ENCODE measurements around the gene TMEM143.
A peak's percentile ranks its signal among the peaks of the same experiment; 100 is the strongest.

Gene TMEM143

GRCh38 chr19:48363810-48364597, at the start of gene TMEM143, which contains the start of gene SYNGR4:
Gene TMEM143, minus strand, starts transcription at chr19:48363940. Its CDS starts 20 bp downstream, at chr19:48363920.
Gene SYNGR4, plus strand, starts transcription at chr19:48364367. Its CDS starts 1,476 bp downstream, at chr19:48365843.
- Mint-ChIP-seq H3K27me3 (peaks cover 4% of the 10 kb centered on the region), H3K9me3 (no peaks in the 10 kb centered on the region), H3K27ac (peak within 1 kb of the TSS; percentile 94), H3K4me1 (ENCODE audit: low read depth) (peaks cover 17% of the 10 kb centered on the region), H3K36me3 (ENCODE audit: low read depth) (no peaks in the 10 kb centered on the region), H3K4me3 (peak within 1 kb of the TSS; percentile 88)

GRCh38 chr19:48405850-48406249, 42.1 kb upstream of the TMEM143 start:
- H3K4me3 Mint-ChIP-seq: no peak overlapping the region
- no peaks in the 10 kb centered on the region for H3K9me3 Mint-ChIP-seq
- no peak overlapping the region for H3K27ac Mint-ChIP-seq
- peaks cover 14% of the 10 kb centered on the region for H3K27me3 Mint-ChIP-seq
- H3K36me3 Mint-ChIP-seq (ENCODE audit: low read depth): no peaks in the 10 kb centered on the region
- peaks cover 5% of the 10 kb centered on the region for H3K4me1 Mint-ChIP-seq (ENCODE audit: low read depth)

- H3K9me3 Mint-ChIP-seq: no peaks in the 10 kb centered on the region
- H3K27me3 Mint-ChIP-seq: peaks cover 14% of the 10 kb centered on the region
- H3K27ac Mint-ChIP-seq: no peak overlapping the region
- H3K36me3 Mint-ChIP-seq (ENCODE audit: low read depth): no peaks in the 10 kb centered on the region
- no peak overlapping the region for H3K4me3 Mint-ChIP-seq
- H3K4me1 Mint-ChIP-seq (ENCODE audit: low read depth): peaks cover 5% of the 10 kb centered on the region
Measured at GRCh38 chr19:48405010-48405659, 41.4 kb upstream of the TMEM143 start.

GRCh38 chr19:48403606-48404005, 39.9 kb upstream of the TMEM143 start:
- Mint-ChIP-seq H3K36me3 (ENCODE audit: low read depth) (no peaks in the 10 kb centered on the region), H3K27me3 (peaks cover 14% of the 10 kb centered on the region), H3K9me3 (peaks cover 3% of the 10 kb centered on the region), H3K4me3 (no peak overlapping the region), H3K4me1 (ENCODE audit: low read depth) (peaks cover 15% of the 10 kb centered on the region), H3K27ac (peak overlapping the region; percentile 69)

GRCh38 chr19:48401287-48401686, 37.5 kb upstream of the TMEM143 start:
- peaks cover 18% of the 10 kb centered on the region for H3K27me3 Mint-ChIP-seq
- no peaks in the 10 kb centered on the region for H3K36me3 Mint-ChIP-seq (ENCODE audit: low read depth)
- peaks cover 26% of the 10 kb centered on the region for H3K4me1 Mint-ChIP-seq (ENCODE audit: low read depth)
- H3K9me3 Mint-ChIP-seq: peaks cover 3% of the 10 kb centered on the region
- no peak overlapping the region for H3K27ac Mint-ChIP-seq
- H3K4me3 Mint-ChIP-seq: no peak overlapping the region

GRCh38 chr19:48400018-48400742, 36.4 kb upstream of the TMEM143 start:
- peaks cover 21% of the 10 kb centered on the region for H3K27me3 Mint-ChIP-seq
- H3K4me3 Mint-ChIP-seq: no peak overlapping the region
- H3K4me1 Mint-ChIP-seq (ENCODE audit: low read depth): peaks cover 28% of the 10 kb centered on the region
- H3K9me3 Mint-ChIP-seq: peaks cover 3% of the 10 kb centered on the region
- no peaks in the 10 kb centered on the region for H3K36me3 Mint-ChIP-seq (ENCODE audit: low read depth)
- no peak overlapping the region for H3K27ac Mint-ChIP-seq

GRCh38 chr19:48398375-48399235, 34.9 kb upstream of the TMEM143 start:
- Mint-ChIP-seq H3K27ac (no peak overlapping the region), H3K9me3 (peaks cover 3% of the 10 kb centered on the region), H3K4me1 (ENCODE audit: low read depth) (peaks cover 32% of the 10 kb centered on the region), H3K27me3 (peaks cover 34% of the 10 kb centered on the region), H3K36me3 (ENCODE audit: low read depth) (no peaks in the 10 kb centered on the region), H3K4me3 (peak overlapping the region; percentile 84)

- H3K9me3 Mint-ChIP-seq: peaks cover 3% of the 10 kb centered on the region
- no peaks in the 10 kb centered on the region for H3K36me3 Mint-ChIP-seq (ENCODE audit: low read depth)
- H3K27ac Mint-ChIP-seq: peak overlapping the region; percentile 86
- peaks cover 34% of the 10 kb centered on the region for H3K27me3 Mint-ChIP-seq
- H3K4me3 Mint-ChIP-seq: peak overlapping the region; percentile 84
- H3K4me1 Mint-ChIP-seq (ENCODE audit: low read depth): peaks cover 29% of the 10 kb centered on the region
Measured at GRCh38 chr19:48398102-48398374, 34.3 kb upstream of the TMEM143 start.

- H3K9me3 Mint-ChIP-seq: peaks cover 3% of the 10 kb centered on the region
- H3K36me3 Mint-ChIP-seq (ENCODE audit: low read depth): no peaks in the 10 kb centered on the region
- peak overlapping the region; percentile 86 for H3K27ac Mint-ChIP-seq
- H3K4me1 Mint-ChIP-seq (ENCODE audit: low read depth): peaks cover 29% of the 10 kb centered on the region
- peaks cover 38% of the 10 kb centered on the region for H3K27me3 Mint-ChIP-seq
- peak overlapping the region; percentile 84 for H3K4me3 Mint-ChIP-seq
Measured at GRCh38 chr19:48397263-48398101, 33.7 kb upstream of the TMEM143 start.

- Mint-ChIP-seq H3K9me3 (peaks cover 3% of the 10 kb centered on the region), H3K36me3 (ENCODE audit: low read depth) (no peaks in the 10 kb centered on the region), H3K27ac (no peak overlapping the region), H3K4me3 (no peak overlapping the region), H3K27me3 (peaks cover 38% of the 10 kb centered on the region), H3K4me1 (ENCODE audit: low read depth) (peaks cover 29% of the 10 kb centered on the region)
Measured at GRCh38 chr19:48396824-48397176, 33.1 kb upstream of the TMEM143 start.

- H3K4me1 Mint-ChIP-seq (ENCODE audit: low read depth): peaks cover 29% of the 10 kb centered on the region
Measured at GRCh38 chr19:48396016-48396823, 32.5 kb upstream of the TMEM143 start.

GRCh38 chr19:48395499-48395898, 31.8 kb upstream of the TMEM143 start:
- Mint-ChIP-seq H3K27ac (no peak overlapping the region), H3K9me3 (peaks cover 3% of the 10 kb centered on the region), H3K36me3 (ENCODE audit: low read depth) (no peaks in the 10 kb centered on the region), H3K4me1 (ENCODE audit: low read depth) (peaks cover 29% of the 10 kb centered on the region), H3K27me3 (peaks cover 38% of the 10 kb centered on the region), H3K4me3 (no peak overlapping the region)

More at GRCh38 chr19:48396016-48396823, 32.5 kb upstream of the TMEM143 start:
- peaks cover 3% of the 10 kb centered on the region for H3K9me3 Mint-ChIP-seq
- H3K27me3 Mint-ChIP-seq: peaks cover 38% of the 10 kb centered on the region
- H3K4me3 Mint-ChIP-seq: no peak overlapping the region
- no peaks in the 10 kb centered on the region for H3K36me3 Mint-ChIP-seq (ENCODE audit: low read depth)
- no peak overlapping the region for H3K27ac Mint-ChIP-seq

- Mint-ChIP-seq H3K27me3 (peaks cover 38% of the 10 kb centered on the region), H3K4me3 (no peak overlapping the region), H3K9me3 (peaks cover 3% of the 10 kb centered on the region), H3K36me3 (ENCODE audit: low read depth) (no peaks in the 10 kb centered on the region), H3K4me1 (ENCODE audit: low read depth) (peaks cover 29% of the 10 kb centered on the region), H3K27ac (no peak overlapping the region)
Measured at GRCh38 chr19:48395170-48395455, 31.4 kb upstream of the TMEM143 start.
